H1 (cell line): Measurements from ENCODE around the gene SRSF6. TPM values are rescaled to one million over a fixed set of nuclear protein-coding genes. Genes with fewer than 3 reads are reported as not detected.

Source experiments
- CTCF ChIA-PET: fragments of 300-600 bp; sonication (Branson Sonifier 250); formaldehyde crosslinking; loops from one replicate; lab custom pipeline; 2021; ENCODE audit not compliant: partially characterized antibody; lab: Charles Lee
- POLR2A ChIA-PET: fragments of 300-600 bp; sonication (Branson Sonifier 250); formaldehyde crosslinking; loops from one replicate; lab custom pipeline; 2021; ENCODE audit warnings: inconsistent platforms; ENCODE audit not compliant: partially characterized antibody; lab: Charles Lee
- DNase-seq, 2 experiments: peaks; one replicate each; pipeline versions ENCODE4 v3.0.0 to v3.0.0-alpha.2; 2010 to 2022; ENCODE audit warnings: low spot score in 2 of 2, low read depth in 1 of 2, mixed read lengths in 1 of 2
- FAIRE-seq: peaks from 2 replicates; lab custom pipeline; 2011; peaks lifted over from hg19 to GRCh38; lab: Jason Lieb, UNC
- H2AFZ ChIP-seq: 2 replicates; pipeline ENCODE4 v1.8.1; 2012; ENCODE audit warnings: low read length, inconsistent platforms
- H2AK5ac ChIP-seq: 2 replicates; pipeline ENCODE4 v1.6.1; 2013; ENCODE audit warnings: low read depth, low read length
- H2BK120ac ChIP-seq: replicated peaks from 2 replicates; pipeline ENCODE3; 2013; ENCODE audit warnings: low read depth, low read length, inconsistent platforms
- H2BK12ac ChIP-seq: 2 replicates; pipeline ENCODE4 v1.6.1; 2013; ENCODE audit warnings: low read depth, low read length
- H2BK15ac ChIP-seq: 2 replicates; pipeline ENCODE4 v1.6.1; 2013; ENCODE audit warnings: low read length
- H2BK20ac ChIP-seq: 2 replicates; pipeline ENCODE4 v1.6.1; 2013; ENCODE audit warnings: low read length
- H2BK5ac ChIP-seq: 2 replicates; pipeline ENCODE4 v1.6.1; 2013; ENCODE audit warnings: low read depth, low read length
- H3K14ac ChIP-seq: 2 replicates; pipeline ENCODE4 v1.6.1; 2013; ENCODE audit warnings: inconsistent platforms; ENCODE audit not compliant: insufficient read length
- H3K18ac ChIP-seq: 2 replicates; pipeline ENCODE4 v1.6.1; 2013; ENCODE audit warnings: low read length; ENCODE audit errors: extremely low read depth
- H3K23ac ChIP-seq: 2 replicates; pipeline ENCODE4 v1.6.1; 2013; ENCODE audit warnings: inconsistent platforms; ENCODE audit not compliant: insufficient read length
- H3K23me2 ChIP-seq: 2 replicates; pipeline ENCODE4 v1.6.1; 2013; ENCODE audit warnings: low read depth, low read length
- H3K27ac ChIP-seq: 2 replicates; pipeline ENCODE4 v1.6.1; 2011; ENCODE audit warnings: low read depth, low read length, inconsistent platforms
- H3K27me3 ChIP-seq, 4 experiments: replicated peaks in 1 of 4; 1 replicate in 1 of 4; 2 replicates in 3 of 4; pipeline versions ENCODE4 v1.6.1 to v1.8.1; 2011 to 2013; ENCODE audit warnings: low read length in 3 of 4, mild to moderate bottlenecking in 3 of 4, inconsistent platforms in 2 of 4, mixed read lengths in 2 of 4, moderate library complexity in 1 of 4; ENCODE audit not compliant: control insufficient read depth in 3 of 4, insufficient read depth in 3 of 4; ENCODE audit errors: extremely low read depth in 1 of 4
- H3K36me3 ChIP-seq, 4 experiments: 2 replicates each; pipeline versions ENCODE4 v1.6.1 to v1.8.1; 2011 to 2013; ENCODE audit warnings: mild to moderate bottlenecking in 4 of 4, low read length in 3 of 4, moderate library complexity in 2 of 4, control low read depth in 1 of 4, inconsistent platforms in 1 of 4; ENCODE audit not compliant: insufficient read depth in 4 of 4, control insufficient read depth in 2 of 4
- H3K4ac ChIP-seq: replicated peaks from 2 replicates; pipeline ENCODE3; 2013; ENCODE audit warnings: low read length, low read depth, mixed read lengths, inconsistent platforms; ENCODE audit not compliant: insufficient read length
- H3K4me1 ChIP-seq, 4 experiments: replicated peaks in 1 of 4; 1 replicate in 1 of 4; 2 replicates in 3 of 4; pipeline versions ENCODE4 v1.6.1 to v1.8.1; 2011 to 2013; ENCODE audit warnings: low read length in 3 of 4, inconsistent platforms in 2 of 4, mixed read lengths in 1 of 4; ENCODE audit not compliant: insufficient read depth in 4 of 4, control insufficient read depth in 3 of 4
- H3K4me2 ChIP-seq, 2 experiments: 2 replicates each; pipeline versions ENCODE4 v1.6.1 to v1.8.1; 2011 to 2013; ENCODE audit warnings: low read depth in 2 of 2, low read length in 2 of 2, control low read depth in 1 of 2, inconsistent platforms in 1 of 2, mild to moderate bottlenecking in 1 of 2; ENCODE audit not compliant: insufficient read depth in 1 of 2
- H3K4me3 ChIP-seq, 4 experiments: fragments of 200-600, 300-600 bp in 1 of 4; sonication (generic), shearing (Covaris generic), sonication (Bioruptor Twin) in 1 of 4; 2 replicates each; pipeline versions ENCODE4 v1.5.1 to v1.8.1; 2011 to 2016; ENCODE audit warnings: low read length in 4 of 4, low read depth in 3 of 4, control low read depth in 2 of 4, inconsistent platforms in 2 of 4, mild to moderate bottlenecking in 2 of 4, mixed read lengths in 1 of 4, moderate library complexity in 1 of 4; ENCODE audit not compliant: insufficient read depth in 2 of 4; ENCODE audit errors: extremely low read depth in 1 of 4
- H3K56ac ChIP-seq: replicated peaks from 2 replicates; pipeline ENCODE3; 2013; ENCODE audit warnings: low read depth, mild to moderate bottlenecking, mixed read lengths, low read length, inconsistent platforms; ENCODE audit not compliant: insufficient read length
- H3K79me1 ChIP-seq: 2 replicates; pipeline ENCODE4 v1.6.1; 2013; ENCODE audit warnings: low read depth, low read length, control low read depth
- H3K79me2 ChIP-seq, 2 experiments: 2 replicates each; pipeline versions ENCODE4 v1.6.1 to v1.8.1; 2012 to 2013; ENCODE audit warnings: low read length in 2 of 2, mild to moderate bottlenecking in 2 of 2, inconsistent platforms in 1 of 2; ENCODE audit not compliant: insufficient read depth in 2 of 2, control insufficient read depth in 1 of 2
- H3K9ac ChIP-seq, 4 experiments: replicated peaks in 1 of 4; 1 replicate in 1 of 4; 2 replicates in 3 of 4; pipeline versions ENCODE4 v1.6.1 to v1.8.1; 2011 to 2013; ENCODE audit warnings: low read depth in 3 of 4, low read length in 3 of 4, control low read depth in 2 of 4, mild to moderate bottlenecking in 2 of 4, moderate library complexity in 2 of 4, inconsistent platforms in 1 of 4; ENCODE audit errors: extremely low read depth in 1 of 4
- H3K9me3 ChIP-seq, 2 experiments: 2 replicates each; pipeline versions ENCODE4 v1.6.1 to v1.8.1; 2012 to 2013; ENCODE audit warnings: mild to moderate bottlenecking in 2 of 2, moderate library complexity in 2 of 2, control low read depth in 1 of 2, inconsistent platforms in 1 of 2, low read depth in 1 of 2, low read length in 1 of 2, mixed read lengths in 1 of 2; ENCODE audit not compliant: insufficient read depth in 2 of 2
- H4K20me1 ChIP-seq, 2 experiments: replicated peaks in 1 of 2; 2 replicates each; pipeline versions ENCODE3 to v1.8.1; 2011 to 2013; ENCODE audit warnings: inconsistent platforms in 2 of 2, low read length in 2 of 2, mild to moderate bottlenecking in 1 of 2; ENCODE audit not compliant: insufficient read depth in 2 of 2, control insufficient read depth in 1 of 2
- H4K5ac ChIP-seq: 2 replicates; pipeline ENCODE4 v1.6.1; 2013; ENCODE audit warnings: low read length, low read depth, mixed read lengths, inconsistent platforms; ENCODE audit not compliant: insufficient read length
- H4K8ac ChIP-seq: 2 replicates; pipeline ENCODE4 v1.8.0; 2013; ENCODE audit warnings: mild to moderate bottlenecking, moderate library complexity, low read length, inconsistent platforms; ENCODE audit not compliant: insufficient read depth; ENCODE audit errors: extremely low read depth
- H4K91ac ChIP-seq: replicated peaks from 2 replicates; pipeline ENCODE3; 2013; ENCODE audit warnings: low read length, mixed read lengths, inconsistent platforms; ENCODE audit not compliant: insufficient read length
- BACH1 ChIP-seq: IDR thresholded peaks from 2 replicates; pipeline ENCODE4 v1.6.1; 2012; ENCODE audit warnings: low read length, improper control_type of control experiment
- CHD1 ChIP-seq: IDR thresholded peaks from 2 replicates; pipeline ENCODE4 v1.6.1; 2012; ENCODE audit warnings: low read depth, low read length, improper control_type of control experiment
- EZH2 ChIP-seq: fragments of 200-600 bp; sonication (generic); IDR thresholded peaks from 2 replicates; pipeline ENCODE4 v1.7.1; 2012; ENCODE audit warnings: low read depth, mild to moderate bottlenecking, moderate library complexity, low read length, inconsistent platforms; ENCODE audit not compliant: severe bottlenecking
- JUND ChIP-seq: IDR thresholded peaks from 2 replicates; pipeline ENCODE4 v1.6.1; 2011; ENCODE audit warnings: mild to moderate bottlenecking, improper control_type of control experiment, low read length
- KDM5A ChIP-seq: fragments of 200-600 bp; IDR thresholded peaks from 2 replicates; pipeline ENCODE4 v1.7.1; 2012; ENCODE audit warnings: mild to moderate bottlenecking, low read length, inconsistent platforms, mixed read lengths
- NRF1 ChIP-seq: IDR thresholded peaks from 2 replicates; pipeline ENCODE4 v1.6.1; 2011; ENCODE audit warnings: mild to moderate bottlenecking, low read depth, low read length, improper control_type of control experiment
- PHF8 ChIP-seq: fragments of 200-600 bp; sonication (generic); conservative IDR thresholded peaks from 2 replicates; pipeline ENCODE4 v1.7.1; 2012; ENCODE audit warnings: low read depth, mild to moderate bottlenecking, inconsistent platforms, low read length, moderate library complexity
- POLR2AphosphoS5 ChIP-seq: IDR thresholded peaks from 2 replicates; pipeline ENCODE4 v1.6.1; 2011; ENCODE audit warnings: low read depth, low read length
- RAD21 ChIP-seq, 2 experiments: IDR thresholded peaks in 1 of 2; conservative IDR thresholded peaks in 1 of 2; 2 replicates each; pipeline ENCODE4 v1.6.1; 2011; ENCODE audit warnings: low read depth in 2 of 2, low read length in 2 of 2, improper control_type of control experiment in 1 of 2, inconsistent platforms in 1 of 2, mild to moderate bottlenecking in 1 of 2, moderate library complexity in 1 of 2
- RXRA ChIP-seq: IDR thresholded peaks from 2 replicates; pipeline ENCODE4 v1.6.1; 2011; ENCODE audit warnings: low read depth, mild to moderate bottlenecking, low read length, moderate library complexity; ENCODE audit not compliant: insufficient read depth
- SP1 ChIP-seq: IDR thresholded peaks from 2 replicates; pipeline ENCODE4 v1.6.1; 2011; ENCODE audit warnings: low read depth, low read length
- SP2 ChIP-seq: IDR thresholded peaks from 2 replicates; pipeline ENCODE4 v1.6.1; 2012; ENCODE audit warnings: mild to moderate bottlenecking, low read length, inconsistent platforms
- TAF1 ChIP-seq: IDR thresholded peaks from 2 replicates; pipeline ENCODE4 v1.6.1; 2011; ENCODE audit warnings: mild to moderate bottlenecking, low read depth, low read length
- TBP ChIP-seq: IDR thresholded peaks from 2 replicates; pipeline ENCODE4 v1.6.1; 2011; ENCODE audit warnings: low read depth, low read length, improper control_type of control experiment
- YY1 ChIP-seq: IDR thresholded peaks from 2 replicates; pipeline ENCODE4 v1.6.1; 2011; ENCODE audit warnings: low read depth, mild to moderate bottlenecking, low read length
- ZNF274 ChIP-seq: IDR thresholded peaks from 2 replicates; pipeline ENCODE4 v1.7.0; 2012; ENCODE audit warnings: low read length, borderline replicate concordance; ENCODE audit errors: extremely low read depth
- WGBS, 2 experiments: shearing (Covaris generic) in 1 of 2; methylation state at CpG; one replicate each; pipeline versions ENCODE4 v1.1.6 to v1.1.7; 2013 to 2015; ENCODE audit warnings: low lambda C conversion rate in 2 of 2, mixed read lengths in 2 of 2, inconsistent platforms in 1 of 2, low coverage in 1 of 2, missing lambda C conversion rate in 1 of 2; ENCODE audit not compliant: insufficient replicate concordance in 2 of 2, insufficient coverage in 1 of 2, insufficient read length in 1 of 2; ENCODE audit errors: extremely low coverage in 1 of 2, missing lambda C conversion rate in 1 of 2; 5-methylcytosine and 5-hydroxymethylcytosine counted together
- polyA plus RNA-seq, 7 experiments: library from polyadenylated mRNA; depleted of rRNA in 3 of 7; stranded (reverse) in 5 of 7; unstranded in 2 of 7; fragments of >200 nt in 5 of 7; fragments of 200-250 nt in 2 of 7; gene quantifications; 1 replicate in 5 of 7; 2 replicates in 1 of 7; 4 replicates in 1 of 7; pipeline versions ENCODE4 v1.2.1 to v1.2.3, GENCODE V29; 2011 to 2013; ENCODE audit warnings: missing spikeins in 2 of 7, mixed read lengths in 2 of 7
- total RNA-seq: library from RNA; stranded (reverse); fragmentation: NEBNext Ultra II Directional; extraction: Animal tissue kit (Norgen Biotek cat#: 25700); gene quantifications from 2 replicates; pipeline ENCODE4 v1.2.1, GENCODE V29; 2021

SRSF6 gene
- total and polyA plus RNA-seq, 2 of the 8 experiments (the other 6 are each of a cell fraction or from before 2014, with no cell fraction given), result 48.0 to 171 TPM

- no peak overlapping the region for H3K9ac ChIP-seq
- no peak overlapping the region for H3K14ac ChIP-seq
- no peak overlapping the region for H2BK120ac ChIP-seq
- H3K4me3 ChIP-seq, result no peak overlapping the region
- no peaks in the 10 kb centered on the region for H3K4me1 ChIP-seq
- DNase-seq, result no peak
- peaks cover 4% of the 10 kb centered on the region in 2 experiments; a peak in 2 of 4 replicates for H3K9me3 ChIP-seq
- no peak overlapping the region for H2AK5ac ChIP-seq
- H3K18ac ChIP-seq, result no peak overlapping the region
- ChIA-PET POLR2A (interaction anchor here (1.1 to 4.5 kb wide), 4 partner anchors 10 to 21 kb away, joined by 3 to 49 read pairs (median 6); partner anchors contain the start of gene SRSF6), CTCF (no interaction called here)
- no peak overlapping the region for H2BK12ac ChIP-seq
- H4K8ac ChIP-seq, result no peak overlapping the region
- no peaks in the 10 kb centered on the region for H3K23me2 ChIP-seq
- H3K36me3 ChIP-seq, result no peaks in the 10 kb centered on the region
- H2BK5ac ChIP-seq, result no peak overlapping the region
- no peaks in the 10 kb centered on the region for H4K20me1 ChIP-seq
- no peak overlapping the region for H3K27ac ChIP-seq
- H2AFZ ChIP-seq, result no peak overlapping the region
- no peak overlapping the region for H3K56ac ChIP-seq
- no peak overlapping the region for H2BK20ac ChIP-seq
- no peaks in the 10 kb centered on the region for H3K27me3 ChIP-seq
- no peak overlapping the region for H2BK15ac ChIP-seq
- no peak overlapping the region for H4K5ac ChIP-seq
- no peak overlapping the region for H3K23ac ChIP-seq
- 87% methylated on average over 4 of the region's 4 CpGs; no CpG with 5 or more reads in 1 of the 2 experiments for WGBS, 2 experiments
- H3K4ac ChIP-seq, result no peak overlapping the region
- no peak overlapping the region for H4K91ac ChIP-seq
- H3K4me2 ChIP-seq, result no peak overlapping the region
- H3K79me2 ChIP-seq, result no peaks in the 10 kb centered on the region
- no peak for FAIRE-seq
- no peaks in the 10 kb centered on the region for H3K79me1 ChIP-seq
- TF ChIP-seq JUND (no peak), SP1 (no peak), POLR2AphosphoS5 (no peak), RXRA (no peak), TBP (no peak), BACH1 (no peak), TAF1 (no peak), YY1 (no peak), RAD21 (IDR thresholded peaks at IDR 0.05 in 1 of 2, conservative IDR thresholded peaks at IDR 0.05 in 1 of 2; ENCODE audit: low read depth in 2 of 2, low read length in 2 of 2) (no peak), CHD1 (no peak), KDM5A (no peak), EZH2 (no peak), PHF8 (no peak), SP2 (no peak), NRF1 (no peak), ZNF274 (no peak)
Observed at GRCh38 chr20:43477619-43478018, 19.9 kb downstream of the SRSF6 start.
